Epithelial cell of proximal tubule (primary cell): ENCODE data around the gene SLC6A16. TPM values are rescaled to one million over a fixed set of nuclear protein-coding genes. Genes with fewer than 3 reads are reported as not detected.
"Not testable (repeated sequence)": the region's sequence is repeated elsewhere in the genome, so short reads cannot be mapped to it uniquely, and the experiment has no call there.

ENCODE experiments used
- DNase-seq: peaks from one replicate; pipeline ENCODE4 v3.0.0-alpha.2; 2011; ENCODE audit warnings: low read depth
- H3K4me3 ChIP-seq: 2 replicates; pipeline ENCODE4 v1.5.1; 2011; ENCODE audit warnings: low read depth, mild to moderate bottlenecking, low read length
- CTCF ChIP-seq: conservative IDR thresholded peaks from 2 replicates; pipeline ENCODE4 v1.5.1; 2012; ENCODE audit warnings: low read depth, mild to moderate bottlenecking, low read length
- total RNA-seq: library from RNA; depleted of rRNA; stranded (reverse); fragments of >200 nt; gene quantifications from 2 replicates; pipeline ENCODE4 v1.2.3, GENCODE V29; 2015

The SLC6A16 gene
- total RNA-seq, 1 donor from 2014 or later, result 0.29 TPM

GRCh38 chr19:49297403-49297802, 27.6 kb downstream of the SLC6A16 start:
- no peak overlapping the region for H3K4me3 ChIP-seq
- TF ChIP-seq CTCF, result no peak
- no peak for DNase-seq

- H3K4me3 ChIP-seq, result no peak overlapping the region
- no peak for DNase-seq
- no peak for TF ChIP-seq CTCF
Measured at GRCh38 chr19:49295208-49295880, 29.6 kb downstream of the SLC6A16 start.

DNA sequence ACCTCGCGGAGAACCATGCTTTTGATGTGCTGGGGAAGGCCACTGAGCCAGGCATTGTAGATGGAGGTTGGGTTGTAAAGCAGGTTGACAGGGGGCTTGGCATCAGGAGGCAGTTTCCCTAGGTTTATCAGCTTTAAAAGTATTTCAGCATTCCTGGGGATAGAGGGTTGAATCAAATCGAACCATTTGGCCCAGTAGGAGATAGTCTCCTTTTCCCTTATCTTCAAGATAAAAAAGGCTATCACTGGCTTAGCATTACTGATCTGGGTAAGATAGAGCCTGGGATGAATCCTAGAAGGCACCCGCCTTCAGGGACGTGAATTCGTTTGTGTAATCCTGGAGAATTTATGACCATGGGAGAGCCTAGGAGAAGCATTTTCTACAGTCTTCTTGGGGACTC, 30.6 kb downstream of the SLC6A16 start:
- no peak for TF ChIP-seq CTCF
- DNase-seq, result no peak
- no peak overlapping the region for H3K4me3 ChIP-seq

DNA sequence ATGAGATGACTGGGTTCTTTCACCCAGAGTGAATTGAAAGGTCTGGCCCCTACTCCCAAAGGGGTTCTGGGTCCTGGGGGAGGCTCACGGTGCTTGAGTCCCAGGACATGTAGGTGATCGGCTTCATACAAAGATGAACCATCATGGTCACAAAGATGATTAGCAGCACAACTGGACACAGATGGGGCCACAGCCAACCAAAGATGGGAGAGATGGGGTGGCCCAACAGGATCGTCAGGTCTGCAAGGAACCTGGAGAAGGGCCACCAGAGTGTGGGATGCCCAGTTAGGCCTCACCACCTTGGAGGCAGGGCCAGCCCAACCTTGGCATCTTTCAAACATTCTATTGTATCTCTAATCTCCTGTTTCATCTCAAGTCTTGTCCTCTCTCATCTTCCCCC, 34.5 kb downstream of the SLC6A16 start:
- no peak overlapping the region for H3K4me3 ChIP-seq
- no peak for DNase-seq
- no peak for TF ChIP-seq CTCF

- not testable (repeated sequence) for H3K4me3 ChIP-seq, DNase-seq
Measured at GRCh38 chr19:49289286-49289685, 35.7 kb downstream of the SLC6A16 start.

DNA sequence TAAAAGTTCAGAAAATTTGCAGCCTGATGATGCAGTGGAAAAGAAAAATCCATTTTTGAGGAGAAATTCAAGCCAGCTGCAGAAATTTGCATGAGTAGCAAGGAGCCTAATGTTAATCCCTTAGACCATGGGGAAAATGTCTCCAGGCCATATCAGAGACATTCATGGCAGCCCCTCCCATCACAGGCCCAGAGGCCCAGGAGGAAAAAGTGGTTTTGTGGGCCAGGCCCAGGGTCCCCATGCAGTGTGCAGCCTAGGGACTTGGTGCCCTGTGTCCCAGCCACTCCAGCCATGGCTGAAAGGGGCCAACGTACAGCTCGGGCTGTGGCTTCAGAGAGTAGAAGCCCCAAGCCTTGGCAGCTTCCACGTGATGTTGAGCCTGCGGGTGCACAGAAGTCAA, 36.8 kb downstream of the SLC6A16 start:
- DNase-seq, result not testable (repeated sequence)

DNA sequence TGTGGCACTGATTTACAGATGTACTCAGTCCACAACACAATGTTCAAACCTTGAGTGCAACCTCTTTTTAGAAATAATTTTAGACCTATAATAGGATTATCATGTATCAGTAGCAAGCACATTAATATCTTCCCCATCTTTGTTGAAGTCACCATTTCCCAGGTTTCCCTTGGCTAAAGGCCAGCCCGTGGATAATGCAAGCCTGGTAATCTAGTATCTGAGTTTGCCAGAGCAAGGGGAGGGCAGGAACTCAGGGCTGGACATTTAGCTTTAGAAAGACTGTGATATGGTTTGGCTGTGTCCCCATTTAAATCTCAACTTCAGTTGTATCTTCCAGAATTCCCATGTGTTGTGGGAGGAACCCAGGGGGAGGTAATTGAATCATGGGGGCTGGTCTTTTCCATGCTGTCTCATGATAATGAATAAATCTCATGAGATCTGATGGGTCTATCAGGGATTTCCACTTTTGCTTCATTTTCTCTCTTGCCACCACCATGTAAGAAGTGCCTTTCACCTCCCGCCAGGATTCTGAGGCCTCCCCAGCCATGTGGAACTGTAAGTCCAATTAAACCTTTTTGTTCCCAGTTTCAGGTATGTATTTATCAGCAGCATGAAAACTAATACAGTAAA, 37.7 kb downstream of the SLC6A16 start:
- no peak overlapping the region for H3K4me3 ChIP-seq
- TF ChIP-seq CTCF, result no peak

More for the DNA sequence above, 36.8 kb downstream of the SLC6A16 start:
- not testable (repeated sequence) for H3K4me3 ChIP-seq

DNA sequence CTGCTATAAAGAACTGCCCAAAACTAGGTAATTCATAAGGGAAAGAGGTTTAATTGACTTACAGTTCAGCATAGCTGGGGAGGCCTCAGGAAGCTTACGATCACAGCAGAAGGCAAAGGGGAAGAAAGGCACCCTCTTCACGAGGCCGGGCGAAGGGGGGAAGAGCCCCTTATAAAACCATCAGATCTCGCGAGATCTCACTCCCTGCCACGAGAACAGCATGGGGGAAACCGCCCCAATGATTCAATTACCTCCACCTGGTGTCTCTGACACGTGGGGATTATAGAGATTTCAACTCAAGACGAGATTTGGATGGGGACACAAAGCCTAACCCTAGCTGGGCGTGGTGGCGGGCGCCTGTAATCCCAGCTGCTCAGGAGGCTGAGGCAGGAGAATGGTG, 42.8 kb downstream of the SLC6A16 start:
- no peak overlapping the region for H3K4me3 ChIP-seq
- TF ChIP-seq CTCF, result no peak
- no peak for DNase-seq

More for the DNA sequence above, 37.7 kb downstream of the SLC6A16 start:
- no peak for DNase-seq
